ENCODE results near the gene TUBGCP2. TPM values are rescaled to one million over a fixed set of nuclear protein-coding genes. Genes with fewer than 3 reads are reported as not detected.

Gene TUBGCP2
- total RNA-seq, 2 experiments from 2014 or later, result 43.3 to 50.2 TPM

DNA sequence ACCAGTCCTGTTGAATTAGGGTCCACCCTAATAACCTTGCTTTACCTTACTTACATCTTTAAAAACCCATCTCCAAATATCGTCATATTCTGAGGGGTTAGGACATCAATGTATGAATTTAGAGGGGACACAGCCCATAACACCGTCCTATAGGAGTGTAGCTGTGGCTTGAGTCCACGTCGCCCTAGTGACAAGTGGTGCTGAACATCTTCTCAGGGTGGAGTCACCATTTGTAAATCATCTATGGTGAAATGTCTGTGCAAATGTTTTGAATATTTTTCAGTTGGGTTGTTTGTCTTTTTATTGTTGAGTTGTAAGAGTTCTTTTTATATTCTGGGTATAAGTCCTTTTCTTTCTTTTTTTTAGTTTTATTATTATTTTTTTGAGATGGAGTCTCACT lies 33.3 kb upstream of the TUBGCP2 start:
- POLR2A ChIA-PET, result no interaction called here
- no peaks in the 10 kb centered on the region for H3K9me3 Mint-ChIP-seq (ENCODE audit: low read depth)
- H3K36me3 Mint-ChIP-seq (ENCODE audit: low read depth), result no peaks in the 10 kb centered on the region
- CTCF ChIA-PET, result interaction anchor here (1.1 kb wide), 1 partner anchor 12 kb away, joined by 4 read pairs; no protein-coding TSS in a partner anchor
- no peak for ATAC-seq
- peaks cover 23% of the 10 kb centered on the region for H3K27me3 Mint-ChIP-seq
- peaks cover 2% of the 10 kb centered on the region for H3K4me1 Mint-ChIP-seq
- DNase-seq, result no peak
- H3K4me3 Mint-ChIP-seq, result no peak overlapping the region
- intact Hi-C loops (cut with DNase I, micrococcal nuclease), result no loop called here
- no peak overlapping the region for H3K27ac Mint-ChIP-seq

DNA sequence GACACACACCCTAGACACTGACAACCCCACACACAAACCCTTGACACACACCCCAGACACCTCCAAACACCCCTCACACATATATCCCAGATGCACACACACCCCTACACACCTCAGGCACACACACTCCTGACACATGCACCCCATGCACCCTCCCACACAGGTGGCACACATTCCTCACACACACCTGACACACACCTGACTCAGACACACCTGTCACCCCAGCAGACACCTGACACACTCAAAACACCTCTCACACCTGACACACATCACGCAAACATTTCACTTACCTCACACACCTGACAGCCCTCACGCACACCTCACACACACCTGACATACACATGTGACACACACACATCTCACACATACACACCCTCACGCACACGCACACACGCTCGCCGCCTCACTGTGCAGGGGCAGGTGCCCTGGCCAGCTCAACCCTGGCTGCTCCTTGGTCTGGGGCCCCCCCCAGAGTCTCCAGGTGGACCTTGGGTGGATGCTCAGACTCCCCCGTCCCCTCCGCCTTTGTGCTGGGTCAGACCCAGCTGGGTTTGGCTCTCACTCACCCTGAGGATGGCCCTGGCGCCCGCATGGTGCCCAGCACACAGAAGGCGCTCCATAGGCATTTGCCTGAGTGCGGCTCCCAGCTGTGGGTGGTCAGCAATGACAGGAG lies 31.2 kb upstream of the TUBGCP2 start:
- no peaks in the 10 kb centered on the region for H3K9me3 Mint-ChIP-seq (ENCODE audit: low read depth)
- POLR2A ChIA-PET, result no interaction called here
- intact Hi-C loops (cut with DNase I, micrococcal nuclease), result no loop called here
- no peaks in the 10 kb centered on the region for H3K36me3 Mint-ChIP-seq (ENCODE audit: low read depth)
- CTCF ChIA-PET, result interaction anchor here (1.4 kb wide), 1 partner anchor 11 kb away, joined by 4 read pairs; no protein-coding TSS in a partner anchor
- ATAC-seq (no peak), DNase-seq (no peak)
- H3K27me3 Mint-ChIP-seq, result peaks cover 13% of the 10 kb centered on the region
- H3K4me3 Mint-ChIP-seq, result no peak overlapping the region
- no peak overlapping the region for H3K27ac Mint-ChIP-seq
- peaks cover 5% of the 10 kb centered on the region for H3K4me1 Mint-ChIP-seq

DNA sequence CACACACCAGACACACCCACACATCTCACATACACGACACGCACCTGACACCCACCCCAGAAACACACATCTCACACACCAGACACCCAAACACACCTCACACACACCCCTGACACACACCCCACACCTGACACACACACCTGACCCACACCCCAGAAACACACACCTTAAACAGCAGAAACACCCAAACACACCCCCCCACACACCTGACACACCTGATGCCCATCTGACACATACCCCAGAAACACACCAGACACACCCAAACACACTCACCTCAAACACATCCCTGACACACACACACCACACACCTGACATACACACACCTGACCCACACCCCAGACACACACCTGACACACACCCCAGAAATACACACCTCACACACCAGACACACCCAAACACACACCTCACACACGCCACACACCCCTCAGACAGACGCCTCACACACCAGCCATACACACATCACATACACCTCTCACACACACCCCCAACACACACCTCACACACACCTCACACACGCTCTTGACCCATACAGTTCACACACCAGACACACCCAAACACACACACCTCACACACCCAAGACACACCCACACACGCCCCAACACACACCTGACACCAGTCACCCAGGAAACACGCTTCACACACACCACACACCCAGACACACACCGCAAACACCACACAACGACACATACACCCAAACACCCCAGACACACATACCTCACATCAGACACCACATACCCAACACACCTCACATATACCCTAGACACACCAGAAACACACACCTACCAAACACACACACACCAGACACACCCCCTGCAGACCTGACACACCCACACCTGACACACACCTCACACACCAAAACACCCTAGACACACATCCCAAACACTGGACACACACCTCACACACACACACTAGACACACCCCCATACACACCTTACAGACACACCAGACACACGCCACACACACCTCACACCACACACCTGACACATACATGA lies 29.7 kb upstream of the TUBGCP2 start:
- DNase-seq (no peak), ATAC-seq (no peak)
- Mint-ChIP-seq H3K9me3 (ENCODE audit: low read depth) (no peaks in the 10 kb centered on the region), H3K4me3 (no peak overlapping the region), H3K36me3 (ENCODE audit: low read depth) (no peaks in the 10 kb centered on the region), H3K27me3 (peaks cover 11% of the 10 kb centered on the region), H3K4me1 (peaks cover 5% of the 10 kb centered on the region), H3K27ac (no peak overlapping the region)
- ChIA-PET CTCF (no interaction called here), POLR2A (no interaction called here)
- intact Hi-C loops (cut with DNase I, micrococcal nuclease), result no loop called here

DNA sequence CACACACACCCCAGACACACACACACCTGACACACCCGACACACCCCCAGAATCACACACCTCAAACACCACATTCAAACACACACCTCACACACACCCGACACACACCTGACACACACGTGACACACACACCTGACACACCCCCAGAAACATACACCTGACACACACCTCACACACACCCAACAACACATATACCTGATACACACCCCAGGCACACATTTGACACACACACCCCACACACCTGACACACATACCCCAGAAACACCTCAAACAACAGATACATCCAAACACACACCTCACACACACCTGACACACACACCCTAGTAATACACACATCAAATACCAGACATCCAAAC lies 28.7 kb upstream of the TUBGCP2 start:
- CTCF ChIA-PET, result no interaction called here
- H3K27ac Mint-ChIP-seq, result no peak overlapping the region
- no peak for DNase-seq
- H3K36me3 Mint-ChIP-seq (ENCODE audit: low read depth), result no peaks in the 10 kb centered on the region
- H3K4me3 Mint-ChIP-seq, result no peak overlapping the region
- no peak for ATAC-seq
- peaks cover 5% of the 10 kb centered on the region for H3K4me1 Mint-ChIP-seq
- no peaks in the 10 kb centered on the region for H3K9me3 Mint-ChIP-seq (ENCODE audit: low read depth)
- peaks cover 13% of the 10 kb centered on the region for H3K27me3 Mint-ChIP-seq
- intact Hi-C loops (cut with DNase I, micrococcal nuclease), result no loop called here
- POLR2A ChIA-PET, result no interaction called here

DNA sequence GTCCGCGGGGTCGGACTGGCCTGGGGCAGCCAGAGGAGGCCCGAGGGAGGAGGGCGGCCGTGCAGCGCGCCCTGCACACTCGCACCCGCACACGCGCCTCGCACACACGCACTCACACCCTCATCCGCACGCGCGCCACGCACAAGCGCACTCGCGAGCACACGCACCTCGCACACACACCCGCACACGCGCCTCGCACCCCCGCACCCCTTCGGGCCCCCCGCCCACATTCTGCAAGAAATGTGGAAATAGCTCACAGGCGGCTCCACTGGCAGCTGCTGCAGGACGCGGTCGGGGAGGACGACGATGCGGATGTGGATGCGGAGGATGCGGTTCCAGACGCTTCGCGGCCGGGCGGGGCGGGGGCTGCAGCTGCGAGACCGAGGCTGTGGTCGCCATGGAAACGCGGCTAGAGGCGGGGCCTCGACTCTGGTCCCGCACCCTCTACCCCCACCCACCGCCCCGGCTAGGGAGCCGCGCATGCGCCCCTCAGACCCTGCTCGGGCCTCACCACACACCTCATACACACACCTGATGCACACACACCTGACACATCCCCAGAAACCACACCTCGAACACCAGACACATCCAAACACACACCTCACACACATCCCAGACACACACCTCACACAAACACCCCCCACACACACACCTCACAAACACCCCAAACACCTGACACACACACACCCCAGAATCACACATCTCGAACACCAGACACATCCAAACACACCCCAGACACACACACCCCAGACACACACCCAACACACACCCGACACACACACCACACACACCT lies 28.1 kb upstream of the TUBGCP2 start, which contains the start of gene CALY:
Gene CALY, minus strand, starts transcription at position 320 of the 793 bp plus-strand sequence. CDS start 7,907 bp downstream, outside the sequence.
- intact Hi-C loops (cut with DNase I, micrococcal nuclease), result no loop called here
- POLR2A ChIA-PET, result no interaction called here
- Mint-ChIP-seq H3K9me3 (ENCODE audit: low read depth) (no peaks in the 10 kb centered on the region), H3K4me3 (peak within 1 kb of the TSS; percentile 32), H3K36me3 (ENCODE audit: low read depth) (no peaks in the 10 kb centered on the region), H3K4me1 (peaks cover 5% of the 10 kb centered on the region), H3K27me3 (peaks cover 13% of the 10 kb centered on the region), H3K27ac (no peak within 1 kb of the TSS)
- DNase-seq (peak; percentile 84), ATAC-seq (peak; percentile 63)
- CTCF ChIA-PET, result no interaction called here

DNA sequence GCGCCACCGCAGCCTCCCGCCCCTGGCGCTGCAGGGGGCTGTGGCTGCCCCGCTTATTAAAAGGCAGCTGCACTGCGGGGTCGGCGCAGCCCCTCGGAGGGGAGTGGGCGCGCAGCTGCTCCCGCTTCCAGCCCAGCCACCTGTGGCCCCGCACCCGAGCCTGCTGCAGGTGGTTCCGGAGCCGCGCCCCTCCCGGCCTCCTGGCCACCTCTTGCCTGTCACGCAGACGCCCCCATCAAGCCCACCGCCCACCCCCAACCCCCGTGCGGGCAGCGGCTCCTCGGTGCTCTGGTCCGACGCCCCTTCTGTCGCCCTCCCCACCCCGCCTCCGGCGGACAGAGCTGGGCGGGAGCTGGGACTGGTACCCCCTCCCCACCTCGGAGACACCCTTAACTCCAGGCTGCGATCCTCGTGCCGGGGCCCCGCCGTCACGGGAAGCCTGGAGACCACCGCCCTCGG lies 27.5 kb upstream of the TUBGCP2 start:
- H3K4me3 Mint-ChIP-seq, result no peak overlapping the region
- POLR2A ChIA-PET, result no interaction called here
- peaks cover 5% of the 10 kb centered on the region for H3K4me1 Mint-ChIP-seq
- H3K9me3 Mint-ChIP-seq (ENCODE audit: low read depth), result no peaks in the 10 kb centered on the region
- ATAC-seq (no peak), DNase-seq (no peak)
- H3K36me3 Mint-ChIP-seq (ENCODE audit: low read depth), result no peaks in the 10 kb centered on the region
- intact Hi-C loops (cut with DNase I, micrococcal nuclease), result no loop called here
- no peak overlapping the region for H3K27ac Mint-ChIP-seq
- H3K27me3 Mint-ChIP-seq, result peaks cover 13% of the 10 kb centered on the region
- CTCF ChIA-PET, result no interaction called here

DNA sequence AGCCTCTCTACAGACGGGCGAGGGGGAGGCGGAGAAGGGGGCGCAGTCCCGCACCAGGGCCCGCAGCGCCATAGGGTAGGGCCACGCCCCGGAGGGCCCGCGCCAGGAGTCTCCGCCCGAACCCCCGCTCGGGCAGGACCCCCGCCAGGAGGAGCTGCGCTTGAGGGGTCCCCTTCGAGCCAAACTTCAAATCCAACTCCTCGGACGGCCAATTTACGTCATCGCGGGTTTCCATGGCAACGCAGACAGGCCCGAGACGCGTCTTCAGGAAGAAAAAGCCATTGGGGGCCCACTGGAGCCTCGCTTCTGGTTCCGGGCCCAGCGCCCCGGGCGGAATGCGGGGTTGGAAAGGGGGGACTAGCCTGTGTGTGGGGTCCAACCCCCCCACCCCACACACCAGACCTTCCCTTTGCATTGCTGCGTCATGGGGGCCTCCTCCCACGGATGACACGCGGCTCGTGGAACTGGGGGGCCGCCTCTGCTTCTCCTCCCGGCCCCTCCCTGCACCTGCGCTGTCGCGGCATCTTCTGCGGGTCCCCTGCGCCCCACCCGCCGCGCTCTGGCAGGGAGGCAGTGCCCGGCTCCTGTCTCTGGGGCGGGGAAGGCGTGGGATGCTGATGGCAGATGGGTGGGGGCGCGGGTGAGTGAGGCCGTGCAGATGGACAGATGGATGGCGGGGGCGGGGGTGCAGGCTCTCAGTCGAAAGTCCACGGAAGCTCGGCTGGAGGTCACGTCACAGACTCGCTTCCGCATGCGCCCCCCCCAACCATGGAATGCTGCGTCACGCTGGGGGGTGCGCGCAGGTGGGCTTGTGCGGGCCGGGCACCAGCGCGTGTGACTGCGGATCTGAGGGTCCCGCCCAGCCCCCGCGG lies 26.8 kb upstream of the TUBGCP2 start:
- ChIA-PET POLR2A (no interaction called here), CTCF (interaction anchor here (0.5 kb wide), 1 partner anchor 58 kb away, joined by 4 read pairs; no protein-coding TSS in a partner anchor)
- Mint-ChIP-seq H3K9me3 (ENCODE audit: low read depth) (no peaks in the 10 kb centered on the region), H3K27me3 (peaks cover 13% of the 10 kb centered on the region), H3K4me1 (peaks cover 5% of the 10 kb centered on the region), H3K36me3 (ENCODE audit: low read depth) (no peaks in the 10 kb centered on the region), H3K27ac (no peak overlapping the region), H3K4me3 (peak overlapping the region; percentile 32)
- peak; percentile 86 for DNase-seq
- ATAC-seq, result peak; percentile 42
- intact Hi-C loops (cut with DNase I, micrococcal nuclease), result loop anchor here in 1 of 2 experiments (1.0 kb wide), 1 partner anchor 22 kb away; no protein-coding TSS in a partner anchor

DNA sequence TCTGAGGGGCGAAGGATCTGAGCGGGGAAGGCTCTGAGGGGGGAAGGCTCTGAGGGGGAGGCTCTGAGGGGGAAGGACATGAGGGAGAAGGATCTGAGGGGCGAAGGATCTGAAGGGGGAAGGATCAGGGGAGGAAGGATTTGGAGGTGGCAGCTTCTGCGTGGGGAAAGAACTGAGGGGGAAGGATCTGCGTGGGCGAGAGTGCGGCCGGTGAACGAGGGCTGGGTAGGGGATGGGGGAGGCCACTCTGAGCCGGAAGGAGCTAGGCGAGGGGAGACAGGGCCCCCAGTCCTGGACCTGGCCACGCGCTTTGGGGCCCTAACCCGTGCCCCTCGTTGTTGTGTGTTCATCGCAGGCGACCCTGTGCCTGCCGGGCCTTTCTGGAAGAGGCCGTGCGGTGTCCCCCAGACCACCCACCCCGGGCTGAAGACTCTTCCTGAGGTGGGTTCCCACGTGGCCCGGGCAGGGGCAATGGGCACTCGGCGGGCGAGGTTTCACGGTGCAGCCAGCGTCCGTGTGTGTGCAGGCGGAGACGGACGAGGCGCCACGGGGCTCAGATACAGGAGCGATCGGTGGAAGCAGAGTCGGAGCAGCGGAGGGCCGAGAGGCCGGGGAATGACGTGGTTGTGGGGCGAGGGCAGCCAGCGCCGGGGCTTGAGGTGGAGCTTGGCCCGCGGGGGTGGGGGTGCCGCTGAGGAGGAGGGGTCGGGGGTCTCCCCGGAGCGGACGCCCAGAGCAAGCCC lies 26.0 kb upstream of the TUBGCP2 start:
- peaks cover 13% of the 10 kb centered on the region for H3K27me3 Mint-ChIP-seq
- intact Hi-C loops (cut with DNase I, micrococcal nuclease), result loop anchor here in 1 of 2 experiments (1.0 kb wide), 1 partner anchor 23 kb away; no protein-coding TSS in a partner anchor
- no peaks in the 10 kb centered on the region for H3K36me3 Mint-ChIP-seq (ENCODE audit: low read depth)
- peaks cover 5% of the 10 kb centered on the region for H3K4me1 Mint-ChIP-seq
- peak overlapping the region; percentile 46 for H3K4me3 Mint-ChIP-seq
- H3K27ac Mint-ChIP-seq, result no peak overlapping the region
- POLR2A ChIA-PET, result no interaction called here
- DNase-seq (no peak), ATAC-seq (peak; percentile 30)
- CTCF ChIA-PET, result interaction anchor here (0.5 kb wide), 1 partner anchor 59 kb away, joined by 4 read pairs; no protein-coding TSS in a partner anchor
- no peaks in the 10 kb centered on the region for H3K9me3 Mint-ChIP-seq (ENCODE audit: low read depth)

DNA sequence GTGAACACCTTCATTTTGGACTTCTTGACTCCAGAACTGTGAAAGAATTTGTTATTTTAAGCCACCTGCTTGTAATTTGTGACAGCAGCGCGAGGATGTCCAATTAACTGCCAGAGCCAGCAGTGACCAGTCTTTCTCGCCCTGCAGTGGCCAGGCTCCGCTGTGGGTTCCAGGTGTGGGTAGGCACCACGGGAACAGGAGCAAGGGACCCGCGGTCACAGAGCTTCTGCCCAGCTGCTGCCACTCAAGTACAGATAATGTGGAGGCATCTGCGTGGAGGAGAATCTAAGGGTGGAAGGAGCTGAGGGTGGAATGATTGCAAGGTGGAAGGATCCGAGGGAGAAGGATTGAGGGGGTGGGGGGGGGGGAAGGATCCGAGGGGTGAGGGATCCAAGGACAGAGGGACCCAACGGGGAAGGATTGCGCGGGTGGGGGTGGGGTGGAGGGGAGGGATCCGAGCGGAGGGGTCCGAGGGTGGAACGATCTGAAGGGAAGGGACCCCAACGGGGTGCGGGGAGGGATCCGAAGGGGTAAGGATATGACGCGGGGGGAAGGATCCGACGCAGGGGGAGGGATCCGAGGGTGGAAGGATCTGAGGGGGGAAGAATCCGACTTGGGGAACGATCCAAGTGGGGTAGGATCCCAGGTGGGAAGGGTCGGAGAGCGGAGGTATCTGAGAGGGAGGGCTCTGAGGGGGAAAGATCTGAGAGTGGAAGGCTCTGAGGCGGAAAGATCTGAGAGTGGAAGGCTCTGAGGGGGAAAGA lies 24.4 kb upstream of the TUBGCP2 start:
- no peaks in the 10 kb centered on the region for H3K36me3 Mint-ChIP-seq (ENCODE audit: low read depth)
- ATAC-seq (no peak), DNase-seq (no peak)
- H3K27me3 Mint-ChIP-seq, result peaks cover 17% of the 10 kb centered on the region
- intact Hi-C loops (cut with DNase I, micrococcal nuclease), result no loop called here
- H3K4me3 Mint-ChIP-seq, result no peak overlapping the region
- no peaks in the 10 kb centered on the region for H3K9me3 Mint-ChIP-seq (ENCODE audit: low read depth)
- H3K27ac Mint-ChIP-seq, result no peak overlapping the region
- POLR2A ChIA-PET, result no interaction called here
- peaks cover 9% of the 10 kb centered on the region for H3K4me1 Mint-ChIP-seq
- CTCF ChIA-PET, result no interaction called here
